Activated B cell treated with CpG ODN at 0.5 μM for 24 hours (primary cell): Measurements from ENCODE around the gene CCDC194. TPM values are rescaled to one million over a fixed set of nuclear protein-coding genes. Genes with fewer than 3 reads are reported as not detected.

Source experiments
- ATAC-seq: fragments of 200-7000 bp; cut with Tn5 transposase; one replicate; pipeline ENCODE4 v1.10.0; 2021; ENCODE audit warnings: low read depth, mild to moderate bottlenecking, moderate library complexity
- CTCF ChIA-PET: fragments of 350-600 bp; sonication (Branson Sonifier 250); formaldehyde crosslinking; loops from one replicate; lab custom pipeline; 2021; ENCODE audit warnings: antibody characterized with exemption; lab: Charles Lee
- POLR2A ChIA-PET: fragments of 350-600 bp; sonication (Branson Sonifier 250); formaldehyde crosslinking; loops from one replicate; lab custom pipeline; 2021; ENCODE audit warnings: antibody characterized with exemption; lab: Charles Lee
- DNase-seq: peaks from one replicate; pipeline ENCODE4 v3.0.0; 2022
- H3K27ac Mint-ChIP-seq: one replicate; pipeline ENCODE4 v1.8.0; 2020; ENCODE audit warnings: mixed read lengths
- H3K27me3 Mint-ChIP-seq: one replicate; pipeline ENCODE4 v1.8.0; 2021; ENCODE audit warnings: mixed read lengths
- H3K36me3 Mint-ChIP-seq: one replicate; pipeline ENCODE4 v1.8.0; 2021; ENCODE audit warnings: low read depth, mixed read lengths
- H3K4me1 Mint-ChIP-seq: one replicate; pipeline ENCODE4 v1.8.0; 2021; ENCODE audit warnings: mixed read lengths
- H3K4me3 Mint-ChIP-seq: one replicate; pipeline ENCODE4 v1.8.0; 2020; ENCODE audit warnings: mild to moderate bottlenecking, mixed read lengths
- H3K9me3 Mint-ChIP-seq: one replicate; pipeline ENCODE4 v1.8.0; 2020; ENCODE audit warnings: mixed read lengths
- intact Hi-C: fragments of 100-400 bp; cut with micrococcal nuclease; formaldehyde crosslinking; loops from one replicate; pipeline ENCODE4 v1.15.1; 2024
- total RNA-seq: library from RNA; stranded (reverse); gene quantifications from 2 replicates; pipeline ENCODE4 v1.2.3, GENCODE V29; 2022
- TF ChIP-seq, protein P1 (sequence below): fragments of 200-600 bp; IDR thresholded peaks from one replicate; pipeline ENCODE4 v1.8.0; 2022; ENCODE audit warnings: antibody characterized with exemption, mild to moderate bottlenecking

The CCDC194 gene
- total RNA-seq, 1 donor from 2014 or later, result 3.9 TPM

GRCh38 chr19:17357724-17358123, 36.3 kb downstream of the CCDC194 start:
- DNase-seq (no peak), ATAC-seq (no peak)
- ChIA-PET POLR2A (no interaction called here), CTCF (no interaction called here)
- intact Hi-C loops, result no loop called here
- Mint-ChIP-seq H3K36me3 (no peaks in the 10 kb centered on the region), H3K9me3 (no peaks in the 10 kb centered on the region), H3K4me3 (no peak overlapping the region), H3K4me1 (no peaks in the 10 kb centered on the region), H3K27ac (no peak overlapping the region), H3K27me3 (peaks cover 22% of the 10 kb centered on the region)
- TF ChIP-seq, protein P1, sequence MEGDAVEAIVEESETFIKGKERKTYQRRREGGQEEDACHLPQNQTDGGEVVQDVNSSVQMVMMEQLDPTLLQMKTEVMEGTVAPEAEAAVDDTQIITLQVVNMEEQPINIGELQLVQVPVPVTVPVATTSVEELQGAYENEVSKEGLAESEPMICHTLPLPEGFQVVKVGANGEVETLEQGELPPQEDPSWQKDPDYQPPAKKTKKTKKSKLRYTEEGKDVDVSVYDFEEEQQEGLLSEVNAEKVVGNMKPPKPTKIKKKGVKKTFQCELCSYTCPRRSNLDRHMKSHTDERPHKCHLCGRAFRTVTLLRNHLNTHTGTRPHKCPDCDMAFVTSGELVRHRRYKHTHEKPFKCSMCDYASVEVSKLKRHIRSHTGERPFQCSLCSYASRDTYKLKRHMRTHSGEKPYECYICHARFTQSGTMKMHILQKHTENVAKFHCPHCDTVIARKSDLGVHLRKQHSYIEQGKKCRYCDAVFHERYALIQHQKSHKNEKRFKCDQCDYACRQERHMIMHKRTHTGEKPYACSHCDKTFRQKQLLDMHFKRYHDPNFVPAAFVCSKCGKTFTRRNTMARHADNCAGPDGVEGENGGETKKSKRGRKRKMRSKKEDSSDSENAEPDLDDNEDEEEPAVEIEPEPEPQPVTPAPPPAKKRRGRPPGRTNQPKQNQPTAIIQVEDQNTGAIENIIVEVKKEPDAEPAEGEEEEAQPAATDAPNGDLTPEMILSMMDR, result no peak

DNA sequence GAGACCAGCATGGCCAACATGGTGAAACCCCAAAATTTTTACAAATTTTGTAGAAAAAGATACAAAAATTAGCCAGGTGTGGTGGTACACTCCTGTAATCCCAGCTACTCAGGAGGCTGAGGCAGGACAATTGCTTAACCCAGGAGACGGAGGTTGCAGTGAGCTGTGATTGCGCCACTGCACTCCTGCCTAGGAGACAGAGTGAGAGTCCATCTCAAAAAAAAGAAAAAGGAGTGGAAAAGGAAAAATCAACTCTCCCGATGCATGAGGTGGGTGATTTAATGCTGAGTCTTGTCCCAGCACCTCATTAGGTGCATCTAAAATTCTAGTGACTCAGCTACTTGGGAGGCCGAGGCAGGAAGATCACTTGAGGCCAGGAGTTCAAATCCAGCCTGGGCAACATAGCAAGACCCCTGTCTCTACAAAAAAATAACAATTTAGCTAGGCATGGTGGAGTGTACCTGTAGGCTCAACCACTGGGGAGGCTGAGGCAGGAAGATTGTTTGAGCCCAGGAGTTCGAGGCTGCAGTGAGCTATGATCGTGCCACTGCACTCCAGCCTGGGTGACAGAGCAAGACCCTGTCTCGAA, 36.8 kb downstream of the CCDC194 start:
- no peaks in the 10 kb centered on the region for H3K9me3 Mint-ChIP-seq
- peaks cover 18% of the 10 kb centered on the region for H3K27me3 Mint-ChIP-seq
- no peak overlapping the region for H3K4me3 Mint-ChIP-seq
- no peaks in the 10 kb centered on the region for H3K36me3 Mint-ChIP-seq
- TF ChIP-seq, protein P1, result no peak
- no peak for ATAC-seq
- DNase-seq, result no peak
- no peak overlapping the region for H3K27ac Mint-ChIP-seq
- no peaks in the 10 kb centered on the region for H3K4me1 Mint-ChIP-seq
- ChIA-PET POLR2A (no interaction called here), CTCF (no interaction called here)
- intact Hi-C loops, result no loop called here

- intact Hi-C loops, result no loop called here
- Mint-ChIP-seq H3K4me3 (no peak overlapping the region), H3K4me1 (no peaks in the 10 kb centered on the region), H3K27me3 (peaks cover 24% of the 10 kb centered on the region), H3K36me3 (no peaks in the 10 kb centered on the region), H3K27ac (no peak overlapping the region), H3K9me3 (no peaks in the 10 kb centered on the region)
- ChIA-PET POLR2A (no interaction called here), CTCF (interaction anchor here (1.6 kb wide), 1 partner anchor 33 kb away, joined by 5 read pairs; no protein-coding TSS in a partner anchor)
- DNase-seq, result no peak
- TF ChIP-seq, protein P1, result no peak
- no peak for ATAC-seq
These were observed 40.6 kb downstream of the CCDC194 start for GRCh38 chr19:17353386-17353785.

- CTCF ChIA-PET, result interaction anchor here (1.6 kb wide), 1 partner anchor 33 kb away, joined by 5 read pairs; no protein-coding TSS in a partner anchor
- H3K9me3 Mint-ChIP-seq, result no peaks in the 10 kb centered on the region
- TF ChIP-seq, protein P1, result no peak
- DNase-seq (no peak), ATAC-seq (no peak)
- H3K27me3 Mint-ChIP-seq, result peaks cover 27% of the 10 kb centered on the region
- POLR2A ChIA-PET, result no interaction called here
- no peak overlapping the region for H3K4me3 Mint-ChIP-seq
- intact Hi-C loops, result no loop called here
- H3K36me3 Mint-ChIP-seq, result no peaks in the 10 kb centered on the region
- H3K4me1 Mint-ChIP-seq, result no peaks in the 10 kb centered on the region
- no peak overlapping the region for H3K27ac Mint-ChIP-seq
These were observed 41.3 kb downstream of the CCDC194 start for GRCh38 chr19:17352608-17353280.

DNA sequence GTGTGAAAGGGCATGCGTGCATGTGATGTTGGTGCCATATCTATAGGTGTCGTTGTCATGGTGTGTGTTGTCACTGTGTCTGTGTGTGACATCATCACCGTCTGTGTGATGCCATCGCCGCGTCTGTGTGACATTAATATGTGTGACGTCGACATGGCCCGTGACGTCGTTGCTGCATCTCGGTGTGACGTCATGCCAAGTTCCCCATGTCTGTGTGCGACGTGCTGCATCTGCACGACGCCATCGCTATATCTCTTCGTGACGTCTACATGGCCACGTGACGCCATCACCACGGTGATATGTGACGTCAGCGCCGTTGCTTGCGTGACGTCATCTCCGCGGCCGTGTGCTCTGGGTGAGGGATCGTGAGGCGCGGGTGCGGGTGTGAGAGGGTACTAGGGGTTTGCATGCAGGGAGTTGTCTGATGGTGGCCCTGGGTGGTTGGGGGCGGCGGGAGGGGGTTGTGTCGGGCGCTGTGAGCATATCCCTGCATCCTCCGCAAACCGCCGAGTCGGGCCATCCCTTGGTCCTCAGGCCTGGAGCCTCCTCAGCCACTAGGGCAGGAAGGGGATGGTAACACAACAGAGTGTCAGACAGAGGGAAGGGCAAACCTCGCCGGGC, 42.1 kb downstream of the CCDC194 start:
- Mint-ChIP-seq H3K9me3 (no peaks in the 10 kb centered on the region), H3K4me3 (no peak overlapping the region), H3K4me1 (no peaks in the 10 kb centered on the region), H3K27ac (no peak overlapping the region), H3K27me3 (peaks cover 29% of the 10 kb centered on the region), H3K36me3 (no peaks in the 10 kb centered on the region)
- ChIA-PET POLR2A (no interaction called here), CTCF (no interaction called here)
- no peak for DNase-seq
- no peak for ATAC-seq
- TF ChIP-seq, protein P1, result no peak
- intact Hi-C loops, result no loop called here
